Erythroblast (primary cell): ENCODE data around the gene LMAN2.
"Not testable (repeated sequence)": the region's sequence is repeated elsewhere in the genome, so short reads cannot be mapped to it uniquely, and the experiment has no call there.

Experiments
- DNase-seq, 2 experiments: peaks; one replicate each; lab custom pipeline; 2025; lab: John Stamatoyannopoulos, UW
- GATA1 ChIP-seq: IDR thresholded peaks from 2 replicates; pipeline ENCODE4 v1.6.1; 2011; ENCODE audit warnings: low read depth, mild to moderate bottlenecking, control low read depth, low read length, moderate library complexity
- POLR2A ChIP-seq: IDR thresholded peaks from 2 replicates; pipeline ENCODE4 v1.6.1; 2011; ENCODE audit warnings: mild to moderate bottlenecking, low read length

LMAN2 gene

DNA sequence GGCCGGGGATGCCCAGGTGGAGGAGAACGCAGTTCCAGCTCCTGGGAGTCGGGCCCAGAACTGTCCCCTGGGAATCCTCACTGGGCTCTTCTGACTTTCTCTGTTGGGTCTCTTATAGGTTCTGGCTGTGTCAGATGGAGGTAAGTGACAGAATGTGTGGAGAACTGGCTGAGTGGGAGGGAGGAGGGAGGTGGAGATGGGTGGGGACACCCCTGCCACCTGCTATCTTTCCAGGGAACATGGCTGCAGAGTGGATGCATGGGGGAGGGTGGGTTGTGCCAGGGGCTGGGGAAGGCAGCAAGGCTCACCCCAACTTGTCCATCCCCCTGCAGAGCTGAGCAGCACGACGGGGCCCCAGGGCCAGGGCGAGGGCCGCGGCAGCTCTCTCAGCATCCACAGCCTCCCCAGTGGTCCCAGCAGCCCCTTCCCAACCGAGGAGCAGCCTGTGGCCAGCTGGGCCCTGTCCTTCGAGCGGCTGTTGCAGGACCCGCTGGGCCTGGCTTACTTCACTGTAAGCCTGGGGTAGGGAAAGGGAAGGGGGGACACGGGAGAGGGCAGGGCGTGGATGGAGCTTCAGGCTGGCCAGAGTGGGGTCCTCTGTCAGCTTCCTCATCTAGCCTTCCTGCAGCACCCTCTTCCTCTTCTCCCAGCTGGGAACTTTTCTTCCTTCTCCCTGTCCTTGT lies 14.5 kb upstream of the LMAN2 start:
- no peak for TF ChIP-seq POLR2A
- no peak for TF ChIP-seq GATA1
- DNase-seq: no peak

DNA sequence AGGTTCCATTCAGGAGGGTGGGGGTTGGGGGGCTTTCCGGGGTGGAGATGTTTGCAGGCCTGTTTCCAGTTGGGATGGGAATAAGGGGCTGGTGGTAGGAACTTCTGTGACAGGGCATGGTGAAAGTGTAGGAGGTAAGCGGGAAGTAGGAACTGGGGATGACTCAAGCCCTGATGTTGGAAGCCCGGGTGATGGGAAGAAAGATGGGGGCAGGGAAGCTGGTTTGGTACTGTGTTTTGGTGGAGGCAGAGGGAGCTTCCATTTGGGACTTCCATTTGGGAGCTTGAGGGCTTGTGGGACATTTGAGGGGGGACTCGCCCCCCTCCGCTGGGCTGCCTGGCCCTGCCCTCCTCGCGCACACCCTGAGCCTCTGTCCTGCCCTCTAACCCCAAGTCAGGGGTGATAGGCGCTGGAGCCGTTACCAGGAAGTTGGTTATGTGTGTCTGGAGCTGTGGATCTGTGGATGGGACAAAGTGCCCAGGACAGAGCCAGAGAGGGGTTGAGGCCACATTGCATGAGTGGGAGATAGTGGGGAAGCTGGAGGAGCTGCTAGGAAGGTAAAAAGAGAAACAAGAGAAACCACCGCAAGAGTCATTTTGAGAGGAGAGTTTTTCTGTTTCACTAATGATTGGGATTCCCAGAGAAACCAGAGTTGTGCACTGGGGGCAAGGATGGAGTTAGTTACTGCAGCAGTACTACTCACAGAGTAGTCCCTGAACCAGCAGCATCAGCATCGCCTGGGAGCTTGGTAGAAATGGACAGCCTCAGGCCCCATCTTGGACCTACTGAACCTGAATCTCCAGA lies 12.9 kb upstream of the LMAN2 start:
- DNase-seq: no peak
- TF ChIP-seq POLR2A (no peak), GATA1 (no peak)

GRCh38 chr5:177363565-177363964 lies 12.1 kb upstream of the LMAN2 start:
- TF ChIP-seq GATA1 (no peak), POLR2A (no peak)
- no peak for DNase-seq

DNA sequence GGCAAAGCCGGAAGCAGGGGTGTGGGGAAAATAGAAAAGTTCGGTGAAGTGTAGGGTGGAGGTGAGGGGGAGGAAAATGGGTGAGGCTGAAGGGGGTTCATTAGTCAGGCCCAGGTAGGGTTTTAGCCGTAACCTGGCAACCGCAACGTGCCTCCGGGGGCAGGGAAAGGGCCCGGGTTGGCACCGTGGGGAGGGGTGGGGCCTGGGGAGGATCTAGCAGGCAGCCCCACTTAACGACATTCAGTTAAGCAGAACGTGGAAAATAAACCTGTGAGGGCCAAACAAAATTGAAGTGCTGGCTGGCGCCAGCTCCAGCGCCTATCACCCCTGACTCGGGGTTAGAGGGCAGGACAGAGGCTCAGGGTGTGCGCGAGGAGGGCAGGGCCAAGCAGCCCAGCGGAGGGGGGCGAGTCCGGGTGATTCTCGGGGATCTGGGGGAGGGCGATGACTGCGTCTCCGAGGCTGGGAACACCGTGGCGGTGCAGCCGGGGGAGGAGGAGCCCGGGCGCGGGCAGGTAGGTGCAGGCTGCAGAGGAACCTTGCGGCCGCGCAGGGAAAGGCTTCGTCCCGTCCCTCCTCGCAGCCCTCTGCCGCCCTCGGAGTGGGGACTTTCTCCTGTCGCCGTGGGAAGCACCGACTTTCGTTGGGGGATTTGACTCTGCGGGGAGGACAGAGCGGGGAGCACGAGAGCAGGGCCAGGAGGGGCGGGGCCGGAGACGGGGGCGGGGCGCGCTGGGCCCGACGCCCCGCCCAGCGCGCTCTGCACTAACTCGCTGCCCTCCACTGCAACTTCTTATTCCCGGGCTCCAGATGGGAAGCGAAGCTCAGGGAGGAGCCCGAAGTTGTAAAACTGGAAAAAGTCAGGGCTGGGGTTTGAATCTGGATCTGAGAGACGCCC lies 11.4 kb upstream of the LMAN2 start:
- no peak for TF ChIP-seq POLR2A
- TF ChIP-seq GATA1: no peak
- DNase-seq: peak; percentile 69 to 77

- DNase-seq: no peak
- TF ChIP-seq GATA1 (no peak), POLR2A (no peak)
Measured at GRCh38 chr5:177362292-177362609, 10.8 kb upstream of the LMAN2 start.

GRCh38 chr5:177361418-177362291 lies 10.2 kb upstream of the LMAN2 start:
- TF ChIP-seq GATA1: no peak
- TF ChIP-seq POLR2A: no peak

GRCh38 chr5:177360740-177361139 lies 9.3 kb upstream of the LMAN2 start:
- DNase-seq: not testable (repeated sequence)

More at GRCh38 chr5:177361418-177362291, 10.2 kb upstream of the LMAN2 start:
- no peak for DNase-seq

GRCh38 chr5:177359860-177360259 lies 8.4 kb upstream of the LMAN2 start:
- TF ChIP-seq GATA1: no peak
- no peak for TF ChIP-seq POLR2A
- DNase-seq: no peak

DNA sequence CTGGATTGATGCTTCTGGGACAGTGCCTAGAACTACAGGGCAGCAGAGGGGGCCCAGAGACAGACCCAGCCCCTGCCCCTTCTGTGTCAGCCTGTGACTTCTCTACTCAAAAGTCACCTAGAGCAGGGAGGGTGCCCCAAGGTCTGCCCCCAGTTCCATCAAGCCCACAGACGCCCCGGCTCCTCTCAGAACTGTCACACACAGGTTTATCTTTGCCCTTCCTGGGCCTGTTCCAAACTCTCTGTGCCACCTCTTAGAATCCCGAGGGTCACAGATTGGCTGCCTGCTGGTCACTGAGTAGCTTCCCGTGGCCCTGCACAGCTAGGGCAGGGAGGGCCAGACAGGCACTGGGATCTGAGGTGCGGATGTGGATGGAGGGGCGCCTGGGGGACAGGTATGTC lies 8.0 kb upstream of the LMAN2 start:
- TF ChIP-seq GATA1 (no peak), POLR2A (no peak)
- DNase-seq: no peak

DNA sequence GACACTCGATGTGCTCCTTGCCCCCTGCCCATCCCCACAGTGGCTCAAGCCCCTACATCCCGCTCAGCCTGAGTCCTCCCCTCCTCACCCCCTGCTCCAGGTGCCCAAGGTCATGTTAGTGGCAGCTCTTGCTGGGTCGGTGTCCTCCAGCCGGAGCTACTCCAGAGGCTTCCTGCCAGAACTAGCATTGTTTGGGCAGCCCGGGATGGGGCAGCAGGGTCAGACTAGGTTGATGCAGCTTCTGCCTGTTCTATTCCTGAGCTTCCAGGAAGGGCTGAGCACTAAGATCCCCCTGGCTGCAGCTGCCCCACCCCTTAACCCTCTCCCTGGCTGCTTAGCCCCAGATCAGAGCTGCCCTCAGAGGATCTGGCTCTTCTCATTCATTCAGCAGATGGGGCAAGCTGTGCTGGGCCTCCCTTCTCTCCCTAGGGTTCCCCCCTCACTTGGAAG lies 6.9 kb upstream of the LMAN2 start:
- no peak for TF ChIP-seq GATA1
- peak; percentile 8 for TF ChIP-seq POLR2A
- no peak for DNase-seq

GRCh38 chr5:177357459-177358351 lies 6.2 kb upstream of the LMAN2 start, which contains the start of gene RGS14:
Gene RGS14, plus strand, starts transcription at chr5:177357924. Its CDS starts 101 bp downstream, at chr5:177358025.
- peak; percentile 74 for TF ChIP-seq POLR2A
- TF ChIP-seq GATA1: no peak
- peak; percentile 51 to 65 for DNase-seq

- DNase-seq: no peak
- TF ChIP-seq POLR2A: no peak
- no peak for TF ChIP-seq GATA1
Measured at GRCh38 chr5:177357146-177357458, 5.6 kb upstream of the LMAN2 start.

DNA sequence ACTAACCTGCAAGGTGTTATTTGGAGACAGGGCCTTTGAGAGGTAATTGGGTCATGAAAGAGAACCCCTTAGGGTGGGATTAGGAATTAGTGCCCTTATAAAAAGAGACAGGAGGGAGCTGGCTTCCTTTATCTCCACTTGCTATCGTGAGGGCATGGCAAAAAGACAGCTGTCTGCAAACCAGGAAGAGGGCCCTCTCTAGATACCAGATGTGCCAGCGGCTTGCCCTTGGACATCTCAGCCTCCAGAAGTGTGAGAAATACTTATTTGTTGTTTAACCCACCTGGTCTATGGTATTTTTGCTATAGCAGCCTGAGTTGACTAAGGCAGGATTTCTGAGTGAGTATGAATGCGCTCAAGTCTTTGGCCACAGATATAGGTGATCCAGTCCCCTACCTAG lies 5.3 kb upstream of the LMAN2 start:
- no peak for DNase-seq

More for the DNA sequence above, 5.3 kb upstream of the LMAN2 start:
- TF ChIP-seq POLR2A: no peak
- TF ChIP-seq GATA1: no peak
